IMR-90 (cell line): ENCODE data around the gene NUP210L. TPM values are rescaled to one million over a fixed set of nuclear protein-coding genes. Genes with fewer than 3 reads are reported as not detected.

Experiments
- ATAC-seq: fragments of 200-7000 bp; cut with Tn5 transposase; 2 replicates; pipeline ENCODE4 v1.9.1; 2020; ENCODE audit warnings: low read depth, mild to moderate bottlenecking, moderate library complexity
- BruUV-seq: library from RNA; stranded (reverse); fragments of 400-500 nt; replicated peaks from 2 replicates; lab custom pipeline; 2021; lab: Mats Ljungman, UMichigan
- CTCF ChIA-PET: fragments of 300-600 bp; formaldehyde crosslinking; extraction: SDS; loops from one replicate; lab custom pipeline; 2021; ENCODE audit warnings: antibody characterized with exemption; lab: Yijun Ruan, JAX
- POLR2A ChIA-PET: fragments of 300-600 bp; sonication (Branson Sonifier 250); formaldehyde crosslinking; loops from one replicate; lab custom pipeline; 2022; ENCODE audit warnings: antibody characterized with exemption; ENCODE audit not compliant: unreplicated experiment; lab: Charles Lee
- DNase-seq: peaks from one replicate; pipeline ENCODE4 v3.0.0; 2013
- H2AFZ ChIP-seq: replicated peaks from 2 replicates; pipeline ENCODE3; 2013; ENCODE audit warnings: low read length, mild to moderate bottlenecking; ENCODE audit not compliant: poor library complexity
- H2AK5ac ChIP-seq: 2 replicates; pipeline ENCODE4 v1.6.1; 2013; ENCODE audit warnings: low read depth, low read length, inconsistent platforms
- H2AK9ac ChIP-seq: replicated peaks from 2 replicates; pipeline ENCODE3; 2013; ENCODE audit warnings: mild to moderate bottlenecking, low read depth, low read length, moderate library complexity; ENCODE audit not compliant: poor library complexity
- H2BK120ac ChIP-seq: 2 replicates; pipeline ENCODE4 v1.6.1; 2013; ENCODE audit warnings: low read depth, low read length, inconsistent platforms
- H2BK15ac ChIP-seq: 3 replicates; pipeline ENCODE4 v1.6.1; 2013; ENCODE audit warnings: low read depth, low read length, inconsistent platforms
- H2BK20ac ChIP-seq: 2 replicates; pipeline ENCODE4 v1.6.1; 2013; ENCODE audit warnings: low read depth, mild to moderate bottlenecking, inconsistent platforms, low read length, moderate library complexity
- H2BK5ac ChIP-seq: 2 replicates; pipeline ENCODE4 v1.6.1; 2013; ENCODE audit warnings: mild to moderate bottlenecking, low read depth, low read length, inconsistent platforms; ENCODE audit not compliant: poor library complexity, severe bottlenecking
- H3K14ac ChIP-seq: replicated peaks from 2 replicates; pipeline ENCODE4 v1.6.1; 2013; ENCODE audit warnings: low read depth, low read length, inconsistent platforms
- H3K18ac ChIP-seq: 2 replicates; pipeline ENCODE4 v1.6.1; 2013; ENCODE audit warnings: low read depth, low read length, control low read depth
- H3K23ac ChIP-seq: 2 replicates; pipeline ENCODE4 v1.6.1; 2013; ENCODE audit warnings: low read depth, low read length, inconsistent platforms
- H3K27ac ChIP-seq: 2 replicates; pipeline ENCODE4 v1.5.1; 2013; ENCODE audit warnings: mild to moderate bottlenecking, control low read depth, low read length; ENCODE audit not compliant: insufficient read depth
- H3K27me3 ChIP-seq: 2 replicates; pipeline ENCODE4 v1.6.1; 2013; ENCODE audit warnings: low read length; ENCODE audit not compliant: control insufficient read depth, insufficient read depth
- H3K36me3 ChIP-seq: 2 replicates; pipeline ENCODE4 v1.6.1; 2013; ENCODE audit warnings: low read length, mixed read lengths; ENCODE audit not compliant: control insufficient read depth, insufficient read depth
- H3K4ac ChIP-seq: 2 replicates; pipeline ENCODE4 v1.6.1; 2013; ENCODE audit warnings: low read depth, low read length, inconsistent platforms
- H3K4me1 ChIP-seq: 2 replicates; pipeline ENCODE4 v1.6.1; 2013; ENCODE audit warnings: low read length, mixed read lengths; ENCODE audit not compliant: control insufficient read depth, insufficient read depth
- H3K4me2 ChIP-seq: 2 replicates; pipeline ENCODE4 v1.6.1; 2013; ENCODE audit warnings: low read depth, mild to moderate bottlenecking, control low read depth, low read length, moderate library complexity
- H3K4me3 ChIP-seq: 2 replicates; pipeline ENCODE4 v1.5.1; 2013; ENCODE audit warnings: low read depth, mild to moderate bottlenecking, control low read depth, low read length, moderate library complexity; ENCODE audit not compliant: insufficient read depth
- H3K56ac ChIP-seq: 2 replicates; pipeline ENCODE4 v1.6.1; 2013; ENCODE audit warnings: low read length, inconsistent platforms; ENCODE audit not compliant: insufficient read depth; ENCODE audit errors: extremely low read depth
- H3K79me1 ChIP-seq, 2 experiments: 2 replicates each; pipeline ENCODE4 v1.6.1; 2013; ENCODE audit warnings: low read length in 2 of 2, inconsistent platforms in 1 of 2, low read depth in 1 of 2
- H3K9ac ChIP-seq: 2 replicates; pipeline ENCODE4 v1.6.1; 2013; ENCODE audit warnings: low read depth, low read length, control low read depth
- H3K9me1 ChIP-seq: 2 replicates; pipeline ENCODE4 v1.6.1; 2013; ENCODE audit warnings: low read length, inconsistent platforms; ENCODE audit not compliant: insufficient read depth
- H3K9me3 ChIP-seq: 2 replicates; pipeline ENCODE4 v1.6.1; 2013; ENCODE audit warnings: low read length; ENCODE audit not compliant: control insufficient read depth, insufficient read depth
- H4K20me1 ChIP-seq: 2 replicates; pipeline ENCODE4 v1.6.1; 2013; ENCODE audit warnings: low read length, inconsistent platforms; ENCODE audit not compliant: insufficient read depth
- H4K5ac ChIP-seq: 2 replicates; pipeline ENCODE4 v1.6.1; 2013; ENCODE audit warnings: mild to moderate bottlenecking, low read depth, low read length, control low read depth
- H4K8ac ChIP-seq, 2 experiments: 2 replicates each; pipeline ENCODE4 v1.6.1; 2013; ENCODE audit warnings: low read depth in 2 of 2, low read length in 2 of 2, control low read depth in 1 of 2, inconsistent platforms in 1 of 2
- H4K91ac ChIP-seq: 2 replicates; pipeline ENCODE4 v1.6.1; 2013; ENCODE audit warnings: low read depth, low read length, inconsistent platforms; ENCODE audit not compliant: insufficient read depth
- CEBPB ChIP-seq: IDR thresholded peaks from 2 replicates; pipeline ENCODE4 v1.6.1; 2012; ENCODE audit warnings: low read depth, low read length, improper control_type of control experiment
- MAFK ChIP-seq: IDR thresholded peaks from 2 replicates; pipeline ENCODE4 v1.6.1; 2012; ENCODE audit warnings: low read depth, low read length, improper control_type of control experiment
- WGBS, 2 experiments: methylation state at CpG; one replicate each; pipeline versions ENCODE4 v1.1.5 to v1.1.7; 2013; ENCODE audit warnings: missing lambda C conversion rate in 2 of 2; ENCODE audit not compliant: insufficient read length in 1 of 2; ENCODE audit errors: extremely low coverage in 2 of 2; 5-methylcytosine and 5-hydroxymethylcytosine counted together
- dilution Hi-C: fragments of 300-500 bp; cut with HindIII; formaldehyde crosslinking; loops from one replicate; pipeline ENCODE4 v1.14.3; 2018; ENCODE audit warnings: low sequenced_read_pairs; ENCODE audit not compliant: unreplicated experiment
- in situ Hi-C: fragments of 300-500 bp; cut with MboI; formaldehyde crosslinking; loops from 3 replicates; pipeline ENCODE4 v1.14.3; 2019; ENCODE audit warnings: low sequenced_read_pairs, inconsistent platforms, mixed read lengths
- intact Hi-C: fragments of 100-400 bp; cut with micrococcal nuclease; formaldehyde crosslinking; loops from 2 replicates; pipeline ENCODE4 v1.10.0; 2022
- polyA plus RNA-seq, 3 experiments: library from polyadenylated mRNA; depleted of rRNA; stranded (reverse); fragments of >200 nt; gene quantifications; 2 replicates each; pipeline ENCODE4 v1.2.3, GENCODE V29; 2012; ENCODE audit warnings: low replicate concordance in 1 of 3
- total RNA-seq: library from RNA; depleted of rRNA; stranded (reverse); fragments of >200 nt; gene quantifications from 2 replicates; pipeline ENCODE4 v1.2.3, GENCODE V29; 2012

NUP210L gene
- total and polyA plus RNA-seq, 2 of the 4 experiments (the other 2 are of a cell fraction) = under 0.01 to 0.02 TPM

- ChIA-PET CTCF (no interaction called here), POLR2A (no interaction called here)
- H2AFZ ChIP-seq = no peak overlapping the region
- TF ChIP-seq CEBPB (peak; percentile 29; the same call in 1 of the 2 replicates), MAFK (no peak)
- H3K23ac ChIP-seq = no peak overlapping the region
- H3K9me1 ChIP-seq = no peaks in the 10 kb centered on the region
- in situ Hi-C loops (no loop called here), dilution Hi-C loops (no loop called here), intact Hi-C loops (loop anchor here (10.0 kb wide), 1 partner anchor 69 kb away; no protein-coding TSS in a partner anchor)
- no CpG with 5 or more reads among the region's 2 CpGs for WGBS, 2 experiments
- no peak overlapping the region for H3K18ac ChIP-seq
- BruUV-seq = no TSS peak
- H3K27me3 ChIP-seq = no peaks in the 10 kb centered on the region
- no peak overlapping the region for H4K91ac ChIP-seq
- no peaks in the 10 kb centered on the region for H4K20me1 ChIP-seq
- no peak overlapping the region for H2BK15ac ChIP-seq
- no peaks in the 10 kb centered on the region for H3K79me1 ChIP-seq
- no peak overlapping the region for H2AK9ac ChIP-seq
- H2AK5ac ChIP-seq = no peak overlapping the region
- no peaks in the 10 kb centered on the region for H3K4me1 ChIP-seq
- no peak overlapping the region for H2BK20ac ChIP-seq
- ATAC-seq (no peak), DNase-seq (no peak)
- H3K36me3 ChIP-seq = no peaks in the 10 kb centered on the region
- peaks cover 3% of the 10 kb centered on the region; the same call in 1 of the 2 replicates for H3K9me3 ChIP-seq
- no peak overlapping the region for H3K4me3 ChIP-seq
- no peak overlapping the region for H3K9ac ChIP-seq
- no peak overlapping the region for H3K56ac ChIP-seq
- no peak overlapping the region for H3K27ac ChIP-seq
- H4K8ac ChIP-seq = no peak overlapping the region
- H2BK120ac ChIP-seq = no peak overlapping the region
- H3K4me2 ChIP-seq = no peak overlapping the region
- no peak overlapping the region for H2BK5ac ChIP-seq
- H3K14ac ChIP-seq = no peak overlapping the region
- H4K5ac ChIP-seq = no peak overlapping the region
- H3K4ac ChIP-seq = no peak overlapping the region
Observed at GRCh38 chr1:154075746-154076145, 79.1 kb downstream of the NUP210L start.
